NT2/D1 (cell line): ENCODE measurements around the gene AGO4.

ENCODE experiments used
- SUZ12 ChIP-seq: IDR thresholded peaks from 2 replicates; pipeline ENCODE4 v1.6.1; 2011; ENCODE audit not compliant: insufficient read length, insufficient read depth; ENCODE audit errors: extremely low read depth
- YY1 ChIP-seq: IDR thresholded peaks from 2 replicates; pipeline ENCODE4 v1.6.1; 2011; ENCODE audit not compliant: insufficient read length, insufficient read depth
- ZNF274 ChIP-seq: IDR thresholded peaks from 2 replicates; pipeline ENCODE4 v1.6.1; 2011; ENCODE audit warnings: mild to moderate bottlenecking, low read depth, low read length

GRCh38 chr1:35832276-35832905, 24.6 kb downstream of the AGO4 start:
- no peak for TF ChIP-seq SUZ12
- TF ChIP-seq ZNF274, result no peak
- TF ChIP-seq YY1, result no peak
